HG02973 (cell line): ENCODE results near the gene BNC2.

Experiments
- ATAC-seq: cut with Tn5 transposase; IDR thresholded peaks from one replicate; pipeline ENCODE4 v1.9.1; 2021; ENCODE audit warnings: moderate library complexity; ENCODE audit not compliant: unreplicated experiment

The BNC2 gene

DNA sequence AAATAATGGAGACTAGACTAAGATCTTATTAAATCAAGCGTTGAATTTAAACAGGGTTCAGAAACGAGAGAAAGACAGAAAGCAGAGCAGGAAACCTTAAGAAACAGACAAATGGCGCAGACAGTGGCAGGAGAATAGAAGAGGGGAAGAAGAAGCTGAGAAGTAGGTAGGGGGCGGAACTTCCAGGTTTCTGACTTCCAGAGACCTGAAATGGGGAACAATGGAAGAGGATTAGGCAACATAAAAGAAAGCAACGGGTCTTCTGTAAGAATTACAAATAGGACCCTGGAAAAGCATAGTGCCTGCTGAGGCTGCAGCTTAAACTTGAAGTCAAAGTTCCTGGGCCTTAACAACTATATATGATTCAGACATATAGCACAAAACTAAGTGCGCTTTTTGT lies 101.7 kb downstream of the BNC2 start:
- ATAC-seq = no peak

- no peak for ATAC-seq
These were observed 103.1 kb downstream of the BNC2 start for GRCh38 chr9:16767366-16767765.

DNA sequence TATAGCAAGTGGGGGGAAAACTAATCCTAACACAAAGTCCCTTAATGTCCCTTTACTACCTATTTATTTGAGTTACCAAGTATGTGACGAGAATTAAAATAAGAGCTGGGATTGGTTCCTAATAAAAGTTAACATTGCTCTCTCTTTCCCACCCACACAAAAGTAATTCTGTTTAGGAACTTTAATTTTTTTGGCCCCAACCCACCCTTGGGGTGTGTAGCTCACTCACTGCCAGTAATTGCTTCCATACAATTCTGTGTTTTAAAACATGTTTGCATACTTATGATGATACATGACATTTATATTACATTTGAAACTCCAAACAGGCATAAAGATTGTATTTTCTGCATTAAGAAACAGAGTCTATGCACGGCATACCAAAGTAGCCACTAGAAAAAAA lies 106.5 kb downstream of the BNC2 start:
- no peak for ATAC-seq

- no peak for ATAC-seq
These were observed 114.9 kb downstream of the BNC2 start for GRCh38 chr9:16755467-16756160.

DNA sequence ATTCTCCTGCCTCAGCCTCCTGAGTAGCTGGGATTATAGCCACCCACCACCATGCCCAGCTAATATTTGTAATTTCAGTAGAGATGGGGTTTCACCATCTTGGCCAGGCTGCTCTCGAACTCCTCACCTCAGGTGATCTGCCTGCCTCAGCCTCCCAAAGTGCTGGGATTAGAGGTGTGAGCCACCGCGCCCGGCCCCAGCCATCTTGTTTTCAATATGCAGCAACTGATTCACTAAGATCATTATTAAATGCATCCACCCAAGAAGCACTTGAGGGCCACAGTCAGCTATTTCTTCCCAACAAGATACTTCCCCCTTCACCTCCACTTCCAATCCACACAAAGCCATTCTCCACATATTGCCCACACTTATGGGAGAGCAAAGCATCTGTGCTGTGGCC lies 115.8 kb downstream of the BNC2 start:
- no peak for ATAC-seq

DNA sequence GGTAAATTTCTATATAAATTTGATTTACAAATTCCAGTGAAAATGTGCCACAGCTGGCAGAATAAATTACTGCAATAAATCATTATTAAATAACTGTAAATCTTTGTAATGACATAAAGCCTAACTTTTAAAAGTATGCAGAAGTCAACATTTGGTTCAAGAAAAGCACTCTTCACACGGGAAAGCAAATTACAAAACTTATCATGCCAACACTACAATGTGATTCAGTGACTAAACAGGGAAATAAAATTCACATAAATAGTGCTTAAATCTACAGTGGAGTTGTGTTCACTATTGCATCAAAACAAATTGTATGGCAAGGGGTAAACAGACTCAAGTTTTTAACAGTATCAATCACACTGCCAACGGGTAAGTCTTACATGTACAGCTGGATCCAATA lies 117.2 kb downstream of the BNC2 start:
- no peak for ATAC-seq

- ATAC-seq = no peak
These were observed 117.9 kb downstream of the BNC2 start for GRCh38 chr9:16752601-16753000.

GRCh38 chr9:16750553-16750952 lies 119.9 kb downstream of the BNC2 start:
- no peak for ATAC-seq

GRCh38 chr9:16745359-16745758 lies 125.1 kb downstream of the BNC2 start:
- no peak for ATAC-seq

- ATAC-seq = no peak
These were observed 126.1 kb downstream of the BNC2 start for GRCh38 chr9:16744394-16744793.

GRCh38 chr9:16743375-16743774 lies 127.1 kb downstream of the BNC2 start:
- no peak for ATAC-seq

DNA sequence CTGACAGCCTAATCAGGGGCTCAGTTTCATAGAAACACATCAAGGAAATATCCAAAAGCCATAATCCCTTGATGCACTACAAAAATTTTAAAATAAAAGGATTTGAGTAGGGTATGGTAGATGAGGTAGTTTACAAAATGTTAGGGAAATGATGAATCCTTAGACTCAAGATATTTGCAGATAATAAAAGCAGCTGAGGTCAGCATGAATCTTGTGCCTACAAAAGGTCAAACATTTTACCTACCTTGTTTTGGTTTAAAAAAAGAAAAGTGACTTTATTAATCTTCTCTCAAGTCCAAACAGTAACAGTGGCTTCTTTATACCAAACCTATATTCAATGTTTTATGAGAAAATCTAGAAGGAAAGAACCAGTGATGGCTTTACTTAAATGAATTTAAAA lies 135.5 kb downstream of the BNC2 start:
- ATAC-seq = no peak

DNA sequence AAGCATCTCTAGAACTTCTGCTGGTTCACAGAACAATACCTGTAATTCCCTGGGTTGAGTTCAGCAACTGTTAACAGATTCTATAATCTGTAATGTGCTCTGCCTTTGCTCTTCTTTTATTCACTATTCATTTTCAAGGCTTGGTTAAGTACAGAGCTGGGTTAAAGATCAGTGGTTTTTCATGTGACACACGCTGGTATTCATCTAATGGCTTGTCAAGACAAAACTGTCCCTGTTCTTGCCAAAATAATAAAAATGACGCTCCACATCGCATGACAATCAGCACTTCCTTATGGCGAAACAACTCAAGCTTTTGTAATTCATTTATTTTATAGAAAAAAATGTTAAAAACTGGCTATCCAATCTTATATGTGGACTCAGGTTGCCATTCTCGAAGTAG lies 137.9 kb downstream of the BNC2 start:
- ATAC-seq = no peak

- no peak for ATAC-seq
These were observed 140.3 kb downstream of the BNC2 start for GRCh38 chr9:16730162-16730561.

GRCh38 chr9:16729651-16730050 lies 140.8 kb downstream of the BNC2 start:
- ATAC-seq = no peak

GRCh38 chr9:16728137-16728508 lies 142.3 kb downstream of the BNC2 start:
- no peak for ATAC-seq

DNA sequence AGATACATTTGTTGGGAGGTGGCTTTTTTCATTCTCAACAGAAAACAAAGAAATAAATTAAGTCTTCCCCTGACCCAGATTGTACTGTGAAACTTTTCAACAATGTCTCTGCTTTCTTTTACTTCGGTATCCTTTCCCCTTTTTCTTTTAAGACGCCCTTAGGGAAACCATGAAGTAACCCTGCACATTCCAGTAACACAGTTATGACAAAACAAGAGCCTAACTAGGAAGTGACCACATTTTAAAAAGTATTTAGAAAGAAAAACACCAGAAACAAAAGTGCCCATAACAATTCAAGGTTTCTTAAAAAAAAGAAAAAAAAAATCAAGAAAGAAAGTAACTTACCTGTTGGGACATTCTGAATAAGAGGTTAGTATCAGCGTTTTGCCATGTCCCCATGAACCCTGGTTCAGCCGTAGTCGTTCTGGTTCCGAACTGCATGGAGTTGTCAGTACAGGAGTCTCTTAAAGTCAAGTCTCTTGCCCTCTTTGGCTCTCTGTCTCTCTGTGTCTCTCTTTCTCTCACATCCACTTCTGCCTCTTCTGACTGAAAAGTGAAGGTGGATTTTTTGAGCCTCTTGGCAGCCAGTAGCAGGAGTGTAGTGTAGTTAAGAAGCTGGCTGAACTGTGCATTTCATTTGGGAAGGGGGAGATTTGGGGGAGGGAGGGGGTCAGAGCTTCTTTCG lies 142.9 kb downstream of the BNC2 start:
- no peak for ATAC-seq

GRCh38 chr9:16726718-16727451 lies 143.6 kb downstream of the BNC2 start:
- no peak for ATAC-seq

- ATAC-seq = no peak
These were observed 144.4 kb downstream of the BNC2 start for GRCh38 chr9:16726029-16726428.

DNA sequence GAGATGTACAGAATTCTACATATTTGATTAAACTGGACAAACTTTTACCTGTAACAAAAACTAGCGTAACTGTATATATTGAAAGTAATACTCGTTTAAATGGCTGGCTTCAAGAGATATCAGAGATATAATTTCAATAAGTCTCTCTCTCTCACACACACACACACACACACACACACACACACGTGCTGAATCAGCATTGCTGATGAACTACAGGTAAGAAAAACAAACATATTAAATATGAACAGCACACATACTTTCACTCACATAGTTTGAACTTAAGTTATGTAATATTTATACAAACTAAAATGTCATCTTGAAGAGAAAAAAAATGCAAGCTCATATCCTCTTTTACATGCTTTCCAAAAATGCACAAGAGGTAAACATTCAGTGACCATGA lies 145.4 kb downstream of the BNC2 start:
- ATAC-seq = no peak

DNA sequence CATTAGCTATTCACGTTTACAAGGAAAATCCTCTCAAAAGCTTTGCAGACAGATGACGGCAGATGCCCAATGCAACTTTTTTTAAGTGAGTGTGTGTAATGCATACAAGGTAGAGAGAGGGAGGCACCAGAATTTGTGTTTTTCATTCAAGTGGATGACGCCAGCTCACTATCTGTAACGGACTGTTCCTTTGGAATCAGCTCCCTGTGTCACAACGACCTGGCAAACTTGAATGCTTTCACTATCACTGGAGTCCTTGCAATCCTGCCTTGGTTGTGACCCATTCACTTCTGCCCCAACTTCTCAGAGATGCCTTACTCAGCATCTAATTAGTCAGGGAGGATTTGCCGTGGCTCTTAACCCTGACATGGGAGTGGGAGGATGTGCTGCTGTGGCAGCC lies 148.5 kb downstream of the BNC2 start:
- no peak for ATAC-seq

DNA sequence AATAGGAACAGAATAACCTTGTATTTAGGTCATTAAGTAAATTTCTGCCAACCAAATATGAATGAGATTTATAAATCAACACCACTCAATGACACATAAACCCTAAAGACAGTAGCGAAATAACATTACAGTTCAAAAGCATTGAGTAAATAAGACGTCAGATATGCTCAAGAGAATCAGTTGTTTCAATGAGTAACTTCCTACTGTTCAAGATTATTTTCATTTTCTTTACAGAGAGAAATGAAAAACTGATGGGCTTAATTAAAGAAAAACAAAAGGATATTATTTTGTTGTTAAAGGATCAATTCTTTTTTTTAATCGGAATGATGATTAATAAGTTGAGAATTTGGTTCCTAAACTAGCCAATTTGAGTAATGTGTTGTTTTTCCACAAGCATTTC lies 150.1 kb downstream of the BNC2 start:
- ATAC-seq = no peak
